AG04450 (cell line): ENCODE measurements around the gene LNPEP. TPM values are rescaled to one million over a fixed set of nuclear protein-coding genes. Genes with fewer than 3 reads are reported as not detected.

Experiments
- CTCF ChIA-PET: fragments of 300-600, 350-600 bp; formaldehyde crosslinking; extraction: SDS; loops from one replicate; lab custom pipeline; 2022; ENCODE audit warnings: antibody characterized with exemption, inconsistent platforms; lab: Charles Lee
- POLR2A ChIA-PET: fragments of 350-600 bp; formaldehyde crosslinking; extraction: SDS; loops from one replicate; lab custom pipeline; 2021; ENCODE audit warnings: antibody characterized with exemption, inconsistent platforms; lab: Yijun Ruan, JAX
- DNase-seq: peaks from one replicate; pipeline ENCODE4 v3.0.0-alpha.2; 2011; ENCODE audit warnings: low read depth, low spot score
- H3K27ac ChIP-seq: one replicate; pipeline ENCODE4 v1.5.1; 2012; ENCODE audit warnings: low read depth, low read length, control low read depth
- H3K27me3 ChIP-seq: one replicate; pipeline ENCODE4 v1.6.0; 2012; ENCODE audit warnings: low read length; ENCODE audit not compliant: control insufficient read depth, insufficient read depth
- H3K4me3 ChIP-seq: 2 replicates; pipeline ENCODE4 v1.5.1; 2011; ENCODE audit warnings: mild to moderate bottlenecking, low read depth, low read length, control low read depth
- H3K9me3 ChIP-seq: 2 replicates; pipeline ENCODE4 v1.5.1; 2012; ENCODE audit warnings: low read length; ENCODE audit not compliant: control insufficient read depth, insufficient read depth
- CTCF ChIP-seq: IDR thresholded peaks from 2 replicates; pipeline ENCODE4 v1.5.1; 2011; ENCODE audit warnings: low read depth, low read length, control low read depth, inconsistent platforms
- polyA plus RNA-seq: library from polyadenylated mRNA; depleted of rRNA; stranded (reverse); fragments of >200 nt; gene quantifications from 2 replicates; pipeline ENCODE4 v1.2.3, GENCODE V29; 2011

The LNPEP gene
- polyA plus RNA-seq, 1 experiment, result 13.4 TPM

- POLR2A ChIA-PET, result interaction anchor here (0.7 kb wide), 1 partner anchor 10 kb away, joined by 3 read pairs; no protein-coding TSS in a partner anchor
- no peak for DNase-seq
- TF ChIP-seq CTCF, result no peak
- Histone ChIP-seq H3K9me3 (no peaks in the 10 kb centered on the region), H3K27ac (no peak overlapping the region), H3K27me3 (no peaks in the 10 kb centered on the region), H3K4me3 (no peak overlapping the region)
- CTCF ChIA-PET, result interaction anchor here (0.5 to 0.7 kb wide), 2 partner anchors 28 to 216 kb away, joined by 3 to 6 read pairs; no protein-coding TSS in a partner anchor
Measured at GRCh38 chr5:96968614-96969013, 32.7 kb downstream of the LNPEP start.

- TF ChIP-seq CTCF, result no peak
- CTCF ChIA-PET, result interaction anchor here (0.7 kb wide), 1 partner anchor 28 kb away, joined by 6 read pairs; no protein-coding TSS in a partner anchor
- Histone ChIP-seq H3K9me3 (no peaks in the 10 kb centered on the region), H3K27me3 (no peaks in the 10 kb centered on the region), H3K27ac (no peak overlapping the region), H3K4me3 (no peak overlapping the region)
- POLR2A ChIA-PET, result interaction anchor here (0.7 kb wide), 2 partner anchors 9 to 23 kb away, joined by 3 to 4 read pairs; no protein-coding TSS in a partner anchor
- no peak for DNase-seq
Measured at GRCh38 chr5:96969366-96969765, 33.5 kb downstream of the LNPEP start.

- DNase-seq, result no peak
- H3K27me3 ChIP-seq, result no peaks in the 10 kb centered on the region
- POLR2A ChIA-PET, result no interaction called here
- no peak for TF ChIP-seq CTCF
- H3K27ac ChIP-seq, result no peak overlapping the region
- no peak overlapping the region for H3K4me3 ChIP-seq
- CTCF ChIA-PET, result no interaction called here
- H3K9me3 ChIP-seq, result no peaks in the 10 kb centered on the region
Measured at GRCh38 chr5:96972599-96973334, 36.9 kb downstream of the LNPEP start.

GRCh38 chr5:96973532-96974401 lies 37.9 kb downstream of the LNPEP start:
- POLR2A ChIA-PET, result no interaction called here
- Histone ChIP-seq H3K4me3 (no peak overlapping the region), H3K27me3 (no peaks in the 10 kb centered on the region), H3K27ac (no peak overlapping the region), H3K9me3 (no peaks in the 10 kb centered on the region)
- no peak for TF ChIP-seq CTCF
- CTCF ChIA-PET, result interaction anchor here (1.9 kb wide), 1 partner anchor 105 kb away, joined by 7 read pairs; no protein-coding TSS in a partner anchor
- no peak for DNase-seq
